WTC11 (cell line): ENCODE measurements around the gene P2RY11. TPM values are rescaled to one million over a fixed set of nuclear protein-coding genes. Genes with fewer than 3 reads are reported as not detected.
A peak's percentile ranks its signal among the peaks of the same experiment; 100 is the strongest.

ENCODE experiments used
- ATAC-seq: fragments of 200-7000 bp; cut with Tn5 transposase; 2 replicates; pipeline ENCODE4 v1.10.0; 2021; ENCODE audit warnings: mild to moderate bottlenecking, moderate library complexity
- CTCF ChIA-PET: fragments of 300-600 bp; sonication (Branson Sonifier 250); formaldehyde crosslinking; loops from one replicate; lab custom pipeline; 2021; ENCODE audit warnings: antibody characterized with exemption; lab: Charles Lee
- POLR2A ChIA-PET: fragments of 350-600 bp; sonication (Branson Sonifier 250); formaldehyde crosslinking; loops from one replicate; lab custom pipeline; 2021; ENCODE audit warnings: antibody characterized with exemption; lab: Charles Lee
- DNase-seq: peaks from one replicate; pipeline ENCODE4 v3.0.0; 2021; ENCODE audit warnings: low spot score
- H3K27ac Mint-ChIP-seq: 2 replicates; pipeline ENCODE4 v1.8.0; 2021; ENCODE audit warnings: mixed read lengths
- H3K27me3 Mint-ChIP-seq: 2 replicates; pipeline ENCODE4 v1.8.0; 2021; ENCODE audit warnings: low read depth, mild to moderate bottlenecking, moderate library complexity, mixed read lengths
- H3K36me3 Mint-ChIP-seq: 2 replicates; pipeline ENCODE4 v1.8.0; 2021; ENCODE audit warnings: mixed read lengths
- H3K4me1 Mint-ChIP-seq: 2 replicates; pipeline ENCODE4 v1.8.0; 2022; ENCODE audit warnings: mixed read lengths
- H3K4me3 Mint-ChIP-seq: 2 replicates; pipeline ENCODE4 v1.8.0; 2021; ENCODE audit warnings: mild to moderate bottlenecking, moderate library complexity, mixed read lengths
- H3K9me3 Mint-ChIP-seq: 2 replicates; pipeline ENCODE4 v1.8.0; 2021; ENCODE audit warnings: mixed read lengths
- CREB1 ChIP-seq: sonication (generic); formaldehyde crosslinking; IDR thresholded peaks from 2 replicates; pipeline ENCODE4 v1.8.0; 2023; ENCODE audit warnings: mild to moderate bottlenecking, missing genetic modification reagents
- CTCF ChIP-seq: fragments of 200-600 bp; IDR thresholded peaks from 2 replicates; pipeline ENCODE4 v1.8.0; 2022; ENCODE audit warnings: antibody characterized with exemption
- ESRRA ChIP-seq: sonication (generic); formaldehyde crosslinking; IDR thresholded peaks from 2 replicates; pipeline ENCODE4 v1.8.1; 2022; ENCODE audit warnings: mild to moderate bottlenecking, missing genetic modification reagents, borderline replicate concordance
- ETV6 ChIP-seq: sonication (generic); formaldehyde crosslinking; IDR thresholded peaks from 2 replicates; pipeline ENCODE4 v1.8.1; 2022; ENCODE audit warnings: mild to moderate bottlenecking, missing genetic modification reagents
- FOXP1 ChIP-seq: sonication (generic); formaldehyde crosslinking; IDR thresholded peaks from 2 replicates; pipeline ENCODE4 v1.8.0; 2022; ENCODE audit warnings: missing genetic modification reagents, mild to moderate bottlenecking, moderate library complexity, borderline replicate concordance
- GABPB1 ChIP-seq: sonication (generic); formaldehyde crosslinking; IDR thresholded peaks from 2 replicates; pipeline ENCODE4 v1.8.1; 2023; ENCODE audit warnings: mild to moderate bottlenecking, missing genetic modification reagents
- GTF2I ChIP-seq: fragments of 250-450 bp; sonication (Bioruptor Pico); conservative IDR thresholded peaks from 2 replicates; pipeline ENCODE4 v1.4.0; 2021; ENCODE audit warnings: mild to moderate bottlenecking
- JUN ChIP-seq: sonication (generic); formaldehyde crosslinking; IDR thresholded peaks from 2 replicates; pipeline ENCODE4 v1.8.0; 2023; ENCODE audit warnings: mild to moderate bottlenecking, missing genetic modification reagents
- KAT7 ChIP-seq: sonication (generic); formaldehyde crosslinking; IDR thresholded peaks from 2 replicates; pipeline ENCODE4 v1.8.1; 2023; ENCODE audit warnings: missing genetic modification reagents, mild to moderate bottlenecking, borderline replicate concordance
- MXD4 ChIP-seq: fragments of 250-450 bp; sonication (Bioruptor Pico); IDR thresholded peaks from 2 replicates; pipeline ENCODE4 v1.8.0; 2021; ENCODE audit warnings: mild to moderate bottlenecking, moderate library complexity, borderline replicate concordance
- NFATC4 ChIP-seq: fragments of 250-450 bp; sonication (Bioruptor Pico); IDR thresholded peaks from 2 replicates; pipeline ENCODE4 v1.9.0; 2021; ENCODE audit warnings: mild to moderate bottlenecking
- PRDM15 ChIP-seq: sonication (generic); formaldehyde crosslinking; IDR thresholded peaks from 2 replicates; pipeline ENCODE4 v1.8.0; 2022; ENCODE audit warnings: missing genetic modification reagents
- PRRX2 ChIP-seq: fragments of 250-450 bp; sonication (Bioruptor Pico); IDR thresholded peaks from 2 replicates; pipeline ENCODE4 v1.8.0; 2021; ENCODE audit warnings: mild to moderate bottlenecking
- RORB ChIP-seq: fragments of 250-450 bp; sonication (Bioruptor Pico); IDR thresholded peaks from 2 replicates; pipeline ENCODE4 v1.9.0; 2021; ENCODE audit warnings: mild to moderate bottlenecking
- SMAD3 ChIP-seq: sonication (generic); formaldehyde crosslinking; IDR thresholded peaks from 2 replicates; pipeline ENCODE4 v1.8.0; 2022; ENCODE audit warnings: missing genetic modification reagents, mild to moderate bottlenecking, borderline replicate concordance
- SOX15 ChIP-seq: fragments of 250-450 bp; sonication (Bioruptor Pico); IDR thresholded peaks from 2 replicates; pipeline ENCODE4 v1.9.0; 2021; ENCODE audit warnings: mild to moderate bottlenecking
- TCF7 ChIP-seq: sonication (generic); formaldehyde crosslinking; IDR thresholded peaks from 2 replicates; pipeline ENCODE4 v1.8.0; 2022; ENCODE audit warnings: mild to moderate bottlenecking, low read depth, missing genetic modification reagents, moderate library complexity
- TEAD1 ChIP-seq: sonication (generic); formaldehyde crosslinking; IDR thresholded peaks from 2 replicates; pipeline ENCODE4 v1.8.0; 2022; ENCODE audit warnings: mild to moderate bottlenecking, missing genetic modification reagents
- USF1 ChIP-seq: sonication (generic); formaldehyde crosslinking; IDR thresholded peaks from 2 replicates; pipeline ENCODE4 v1.8.0; 2022; ENCODE audit warnings: mild to moderate bottlenecking, missing genetic modification reagents
- ZNF219 ChIP-seq: sonication (generic); formaldehyde crosslinking; IDR thresholded peaks from 2 replicates; pipeline ENCODE4 v1.8.0; 2023; ENCODE audit warnings: missing genetic modification reagents, mild to moderate bottlenecking, borderline replicate concordance
- ZNF263 ChIP-seq: sonication (generic); formaldehyde crosslinking; IDR thresholded peaks from 2 replicates; pipeline ENCODE4 v1.8.1; 2022; ENCODE audit warnings: low read depth, mild to moderate bottlenecking, moderate library complexity, missing genetic modification reagents
- ZNF317 ChIP-seq: sonication (generic); formaldehyde crosslinking; IDR thresholded peaks from 2 replicates; pipeline ENCODE4 v1.8.1; 2023; ENCODE audit warnings: low read depth, mild to moderate bottlenecking, moderate library complexity, missing genetic modification reagents, borderline replicate concordance
- ZNF416 ChIP-seq: fragments of 250-450 bp; sonication (Bioruptor Pico); IDR thresholded peaks from 2 replicates; pipeline ENCODE4 v1.9.0; 2021; ENCODE audit warnings: mild to moderate bottlenecking, inconsistent platforms
- ZNF512 ChIP-seq: sonication (generic); formaldehyde crosslinking; IDR thresholded peaks from 2 replicates; pipeline ENCODE4 v1.8.1; 2022; ENCODE audit warnings: missing genetic modification reagents, borderline replicate concordance
- total RNA-seq: library from RNA; stranded (reverse); gene quantifications from 3 replicates; pipeline ENCODE4 v1.2.3, GENCODE V29; 2021
- TF ChIP-seq, protein P1 (sequence below): sonication (generic); formaldehyde crosslinking; IDR thresholded peaks from 2 replicates; pipeline ENCODE4 v1.8.1; 2022; ENCODE audit warnings: mild to moderate bottlenecking, moderate library complexity, missing genetic modification reagents
- TF ChIP-seq, protein P2 (sequence below): sonication (generic); formaldehyde crosslinking; conservative IDR thresholded peaks from 2 replicates; pipeline ENCODE4 v1.8.1; 2022; ENCODE audit warnings: mild to moderate bottlenecking, missing genetic modification reagents
- TF ChIP-seq, protein P3 (sequence below): sonication (generic); formaldehyde crosslinking; IDR thresholded peaks from 2 replicates; pipeline ENCODE4 v1.8.1; 2022; ENCODE audit warnings: low read depth, missing genetic modification reagents, borderline replicate concordance

Gene P2RY11
- total RNA-seq, 1 experiment from 2014 or later: 21.0 TPM

GRCh38 chr19:10106100-10106936, 5.2 kb upstream of the P2RY11 start, which contains the start of gene PPAN:
PPAN (plus strand) TSS chr19:10106362; CDS start chr19:10106395, 33 bp downstream.
- Mint-ChIP-seq H3K36me3 (peaks cover 38% of the 10 kb centered on the region), H3K4me1 (peaks cover 10% of the 10 kb centered on the region)
- peak; percentile 86 for ATAC-seq
- TF ChIP-seq KAT7 (CRISPR knock-in tag) (no peak), ZNF512 (no peak), PRRX2 (CRISPR knock-in tag) (no peak), USF1 (CRISPR knock-in tag) (no peak), TCF7 (no peak), PRDM15 (CRISPR knock-in tag) (no peak), GTF2I (CRISPR knock-in tag) (no peak), ZNF263 (no peak), SMAD3 (CRISPR knock-in tag) (no peak; the same call in none of the 2 replicates), ETV6 (CRISPR knock-in tag) (peak; percentile 89), MXD4 (CRISPR knock-in tag) (no peak), ZNF219 (CRISPR knock-in tag) (0 out of 2 replicates have a peak, but pooled peaks have one; percentile 69), CTCF (no peak), SOX15 (CRISPR knock-in tag) (no peak), NFATC4 (CRISPR knock-in tag) (no peak), FOXP1 (peak; percentile 91; the same call in 1 of the 2 replicates), ESRRA (CRISPR knock-in tag) (peak; percentile 82; the same call in 1 of the 2 replicates), RORB (CRISPR knock-in tag) (no peak), JUN (CRISPR knock-in tag) (peak; percentile 90; the same call in 1 of the 2 replicates), GABPB1 (CRISPR knock-in tag) (peak; percentile 81), ZNF416 (CRISPR knock-in tag) (0 out of 2 replicates have a peak, but pooled peaks have one; percentile 67), ZNF317 (CRISPR knock-in tag) (no peak), CREB1 (CRISPR knock-in tag) (no peak), TEAD1 (CRISPR knock-in tag) (peak; percentile 86)
- TF ChIP-seq, protein P1, sequence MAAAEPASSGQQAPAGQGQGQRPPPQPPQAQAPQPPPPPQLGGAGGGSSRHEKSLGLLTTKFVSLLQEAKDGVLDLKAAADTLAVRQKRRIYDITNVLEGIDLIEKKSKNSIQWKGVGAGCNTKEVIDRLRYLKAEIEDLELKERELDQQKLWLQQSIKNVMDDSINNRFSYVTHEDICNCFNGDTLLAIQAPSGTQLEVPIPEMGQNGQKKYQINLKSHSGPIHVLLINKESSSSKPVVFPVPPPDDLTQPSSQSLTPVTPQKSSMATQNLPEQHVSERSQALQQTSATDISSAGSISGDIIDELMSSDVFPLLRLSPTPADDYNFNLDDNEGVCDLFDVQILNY (CRISPR knock-in tag): no peak
- TF ChIP-seq, protein P2, sequence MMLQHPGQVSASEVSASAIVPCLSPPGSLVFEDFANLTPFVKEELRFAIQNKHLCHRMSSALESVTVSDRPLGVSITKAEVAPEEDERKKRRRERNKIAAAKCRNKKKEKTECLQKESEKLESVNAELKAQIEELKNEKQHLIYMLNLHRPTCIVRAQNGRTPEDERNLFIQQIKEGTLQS (CRISPR knock-in tag): no peak
- TF ChIP-seq, protein P3, sequence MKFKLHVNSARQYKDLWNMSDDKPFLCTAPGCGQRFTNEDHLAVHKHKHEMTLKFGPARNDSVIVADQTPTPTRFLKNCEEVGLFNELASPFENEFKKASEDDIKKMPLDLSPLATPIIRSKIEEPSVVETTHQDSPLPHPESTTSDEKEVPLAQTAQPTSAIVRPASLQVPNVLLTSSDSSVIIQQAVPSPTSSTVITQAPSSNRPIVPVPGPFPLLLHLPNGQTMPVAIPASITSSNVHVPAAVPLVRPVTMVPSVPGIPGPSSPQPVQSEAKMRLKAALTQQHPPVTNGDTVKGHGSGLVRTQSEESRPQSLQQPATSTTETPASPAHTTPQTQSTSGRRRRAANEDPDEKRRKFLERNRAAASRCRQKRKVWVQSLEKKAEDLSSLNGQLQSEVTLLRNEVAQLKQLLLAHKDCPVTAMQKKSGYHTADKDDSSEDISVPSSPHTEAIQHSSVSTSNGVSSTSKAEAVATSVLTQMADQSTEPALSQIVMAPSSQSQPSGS (CRISPR knock-in tag): no peak

More at GRCh38 chr19:10106100-10106936, 5.2 kb upstream of the P2RY11 start, which contains the start of gene PPAN:
- H3K4me3 Mint-ChIP-seq: peak within 1 kb of the TSS; percentile 95
- no peaks in the 10 kb centered on the region for H3K9me3 Mint-ChIP-seq
- DNase-seq: peak; percentile 98
- peak within 1 kb of the TSS; percentile 84 for H3K27ac Mint-ChIP-seq
- ChIA-PET CTCF (interaction anchor here (0.6 to 1.4 kb wide), 8 partner anchors 8 to 366 kb away, joined by 3 to 10 read pairs (median 4); no protein-coding TSS in a partner anchor), POLR2A (interaction anchor here (0.6 to 1.6 kb wide), 5 partner anchors 9 to 86 kb away, joined by 3 to 9 read pairs (median 3); partner anchors contain the start of gene EIF3G)
- no peaks in the 10 kb centered on the region; the same call in 1 of the 2 replicates for H3K27me3 Mint-ChIP-seq
